ENCODE results near the gene ZNF414.

- TF ChIP-seq EZH2 (IDR thresholded peaks at IDR 0.05) (no peak), POLR2AphosphoS5 (IDR thresholded peaks at IDR 0.05; ENCODE audit: borderline replicate concordance, low read depth, low read length) (no peak)
Measured at GRCh38 chr19:8511573-8512101, 2.3 kb downstream of the ZNF414 start.
